ENCODE measurements around the gene RHBDL3. TPM values are rescaled to one million over a fixed set of nuclear protein-coding genes. Genes with fewer than 3 reads are reported as not detected.

Gene RHBDL3
- total and polyA plus RNA-seq, 10 of the 15 experiments (the other 5 are each of a cell fraction or from before 2014, with no cell fraction given): 0.04 to 0.24 (median 0.04) TPM; not detected in 5

- TF ChIP-seq, protein P1, sequence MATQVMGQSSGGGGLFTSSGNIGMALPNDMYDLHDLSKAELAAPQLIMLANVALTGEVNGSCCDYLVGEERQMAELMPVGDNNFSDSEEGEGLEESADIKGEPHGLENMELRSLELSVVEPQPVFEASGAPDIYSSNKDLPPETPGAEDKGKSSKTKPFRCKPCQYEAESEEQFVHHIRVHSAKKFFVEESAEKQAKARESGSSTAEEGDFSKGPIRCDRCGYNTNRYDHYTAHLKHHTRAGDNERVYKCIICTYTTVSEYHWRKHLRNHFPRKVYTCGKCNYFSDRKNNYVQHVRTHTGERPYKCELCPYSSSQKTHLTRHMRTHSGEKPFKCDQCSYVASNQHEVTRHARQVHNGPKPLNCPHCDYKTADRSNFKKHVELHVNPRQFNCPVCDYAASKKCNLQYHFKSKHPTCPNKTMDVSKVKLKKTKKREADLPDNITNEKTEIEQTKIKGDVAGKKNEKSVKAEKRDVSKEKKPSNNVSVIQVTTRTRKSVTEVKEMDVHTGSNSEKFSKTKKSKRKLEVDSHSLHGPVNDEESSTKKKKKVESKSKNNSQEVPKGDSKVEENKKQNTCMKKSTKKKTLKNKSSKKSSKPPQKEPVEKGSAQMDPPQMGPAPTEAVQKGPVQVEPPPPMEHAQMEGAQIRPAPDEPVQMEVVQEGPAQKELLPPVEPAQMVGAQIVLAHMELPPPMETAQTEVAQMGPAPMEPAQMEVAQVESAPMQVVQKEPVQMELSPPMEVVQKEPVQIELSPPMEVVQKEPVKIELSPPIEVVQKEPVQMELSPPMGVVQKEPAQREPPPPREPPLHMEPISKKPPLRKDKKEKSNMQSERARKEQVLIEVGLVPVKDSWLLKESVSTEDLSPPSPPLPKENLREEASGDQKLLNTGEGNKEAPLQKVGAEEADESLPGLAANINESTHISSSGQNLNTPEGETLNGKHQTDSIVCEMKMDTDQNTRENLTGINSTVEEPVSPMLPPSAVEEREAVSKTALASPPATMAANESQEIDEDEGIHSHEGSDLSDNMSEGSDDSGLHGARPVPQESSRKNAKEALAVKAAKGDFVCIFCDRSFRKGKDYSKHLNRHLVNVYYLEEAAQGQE (IDR thresholded peaks at IDR 0.05; ENCODE audit: low read depth, low read length): no peak
- TF ChIP-seq, protein P2, sequence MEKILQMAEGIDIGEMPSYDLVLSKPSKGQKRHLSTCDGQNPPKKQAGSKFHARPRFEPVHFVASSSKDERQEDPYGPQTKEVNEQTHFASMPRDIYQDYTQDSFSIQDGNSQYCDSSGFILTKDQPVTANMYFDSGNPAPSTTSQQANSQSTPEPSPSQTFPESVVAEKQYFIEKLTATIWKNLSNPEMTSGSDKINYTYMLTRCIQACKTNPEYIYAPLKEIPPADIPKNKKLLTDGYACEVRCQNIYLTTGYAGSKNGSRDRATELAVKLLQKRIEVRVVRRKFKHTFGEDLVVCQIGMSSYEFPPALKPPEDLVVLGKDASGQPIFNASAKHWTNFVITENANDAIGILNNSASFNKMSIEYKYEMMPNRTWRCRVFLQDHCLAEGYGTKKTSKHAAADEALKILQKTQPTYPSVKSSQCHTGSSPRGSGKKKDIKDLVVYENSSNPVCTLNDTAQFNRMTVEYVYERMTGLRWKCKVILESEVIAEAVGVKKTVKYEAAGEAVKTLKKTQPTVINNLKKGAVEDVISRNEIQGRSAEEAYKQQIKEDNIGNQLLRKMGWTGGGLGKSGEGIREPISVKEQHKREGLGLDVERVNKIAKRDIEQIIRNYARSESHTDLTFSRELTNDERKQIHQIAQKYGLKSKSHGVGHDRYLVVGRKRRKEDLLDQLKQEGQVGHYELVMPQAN (conservative IDR thresholded peaks at IDR 0.05): no peak
- TF ChIP-seq MTA2 (IDR thresholded peaks at IDR 0.05; ENCODE audit: low read depth): no peak
- no peak for TF ChIP-seq GABPA (IDR thresholded peaks at IDR 0.05; ENCODE audit: low read depth)
Measured at GRCh38 chr17:32323046-32323445, 57.4 kb downstream of the RHBDL3 start (continued).

DNA sequence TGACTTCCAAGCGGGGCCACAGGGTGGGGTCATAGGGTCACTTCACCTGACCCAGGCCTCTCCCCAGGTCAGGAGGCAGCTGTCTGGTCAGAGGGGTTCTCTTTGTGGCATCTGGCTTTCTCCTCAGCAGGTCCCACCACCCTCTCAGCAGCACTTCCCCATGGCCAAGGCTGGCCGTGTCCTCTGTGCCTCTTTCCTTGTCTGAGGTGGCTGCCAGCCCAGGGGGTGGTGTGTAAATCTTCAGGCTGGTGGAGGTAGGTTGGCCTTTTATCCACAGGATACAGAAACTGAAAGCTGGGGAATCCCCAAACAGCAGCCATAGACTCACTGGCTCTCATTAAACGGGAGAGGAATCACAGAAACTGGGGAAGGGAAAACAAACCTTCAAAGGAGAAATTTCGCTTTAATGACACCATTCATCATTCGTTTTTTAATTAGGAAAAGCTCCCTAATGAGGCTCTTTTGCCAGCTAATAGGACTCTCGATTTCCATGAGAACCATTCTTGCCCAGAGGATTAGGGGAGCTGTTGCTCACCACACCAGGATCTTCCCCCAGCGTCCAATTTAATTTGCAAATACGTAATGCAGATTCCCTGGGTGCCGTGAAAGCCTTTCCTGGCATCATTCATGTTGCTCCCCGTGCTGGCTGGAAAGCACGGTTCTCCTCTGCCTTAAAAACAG is 58.3 kb downstream of the RHBDL3 start:
- intact Hi-C loops (cut with micrococcal nuclease; ENCODE audit: unreplicated experiment): no loop called here
- H3K79me2 ChIP-seq (ENCODE audit: control insufficient read depth, insufficient read depth, low read length): no peaks in the 10 kb centered on the region
- no peaks in the 10 kb centered on the region for H3K36me3 ChIP-seq (ENCODE audit: control insufficient read depth in 2 of 2, insufficient read depth in 2 of 2, low read length in 1 of 2)
- H3K9me3 ChIP-seq (replicated peaks; ENCODE audit: control insufficient read depth, insufficient read depth, low read length): no peaks in the 10 kb centered on the region
- POLR2A ChIA-PET: interaction anchor here (0.6 kb wide), 1 partner anchor 16 kb away, joined by 3 read pairs; no protein-coding TSS in a partner anchor
- H2AFZ ChIP-seq (ENCODE audit: control insufficient read depth, low read depth, low read length): peak overlapping the region; percentile 45; the same call in 1 of the 2 replicates
- H3K27me3 ChIP-seq (replicated peaks in 1 of 2; ENCODE audit: control insufficient read depth in 2 of 2, insufficient read depth in 2 of 2, low read length in 1 of 2): no peaks in the 10 kb centered on the region
- in situ Hi-C loops (cut with MboI): no loop called here
- no peak overlapping the region for H3K4me3 ChIP-seq
- 31% methylated on average over 11 of the region's 11 CpGs for WGBS (ENCODE audit: insufficient coverage, insufficient replicate concordance, low lambda C conversion rate, missing lambda C conversion rate)
- peaks cover 7% of the 10 kb centered on the region for H3K4me1 ChIP-seq (ENCODE audit: control insufficient read depth, insufficient read depth, low read length)
- peak; percentile 71 for ATAC-seq
- no peak for DNase-seq (ENCODE audit: low read depth, low spot score)
- H4K20me1 ChIP-seq (ENCODE audit: control insufficient read depth, insufficient read depth): no peaks in the 10 kb centered on the region
- H3K9ac ChIP-seq (ENCODE audit: control insufficient read depth, insufficient read depth, low read length): no peak overlapping the region
- H3K4me2 ChIP-seq (ENCODE audit: control insufficient read depth, insufficient read depth): 0 out of 2 replicates have a peak overlapping the region, but pooled peaks have one; percentile 14
- RAD21 ChIA-PET (ENCODE audit: unreplicated experiment): interaction anchor here (0.6 to 1.3 kb wide), 6 partner anchors 9 to 553 kb away, joined by 3 read pairs; partner anchors contain the start of gene MYO1D
- CTCF ChIA-PET: interaction anchor here (0.6 to 2.0 kb wide), 7 partner anchors 9 to 353 kb away, joined by 3 to 6 read pairs (median 4); no protein-coding TSS in a partner anchor
- no TSS peak for BruUV-seq (replicated peaks)
- SMC1A ChIA-PET (ENCODE audit: uncharacterized antibody, unreplicated experiment): interaction anchor here (1.1 to 1.3 kb wide), 4 partner anchors 11 to 121 kb away, joined by 3 to 4 read pairs (median 3); partner anchors contain the start of gene PSMD11
- no peak for FAIRE-seq
- no peak overlapping the region for H3K27ac ChIP-seq (ENCODE audit: control insufficient read depth, insufficient read depth)
- TF ChIP-seq FOXK2 (IDR thresholded peaks at IDR 0.05) (no peak), SUZ12 (IDR thresholded peaks at IDR 0.05; ENCODE audit: unreplicated experiment) (no peak), IKZF2 (IDR thresholded peaks at IDR 0.05) (peak in 1 of 2 experiments; percentile 15; a peak in 1 of 4 replicates), CHD2 (IDR thresholded peaks at IDR 0.05; ENCODE audit: borderline replicate concordance, low read depth, low read length) (no peak), SPI1 (IDR thresholded peaks at IDR 0.05; ENCODE audit: borderline replicate concordance, insufficient read depth, low read depth, low read length) (peak; percentile 18; the same call in 1 of the 2 replicates), SMARCA5 (IDR thresholded peaks at IDR 0.05) (no peak), PAX8 (IDR thresholded peaks at IDR 0.05) (no peak), MTA2 (IDR thresholded peaks at IDR 0.05; ENCODE audit: low read depth) (0 out of 2 replicates have a peak, but pooled peaks have one; percentile 13), SMAD1 (IDR thresholded peaks at IDR 0.05; ENCODE audit: low read depth, partially characterized antibody) (no peak), ZNF217 (IDR thresholded peaks at IDR 0.05) (no peak), NR2F1 (conservative IDR thresholded peaks at IDR 0.05) (peak; percentile 60; the same call in 1 of the 2 replicates)
